Left kidney (tissue), 2 donors: Measurements from ENCODE around the gene MZT2B. TPM values are rescaled to one million over a fixed set of nuclear protein-coding genes. Genes with fewer than 3 reads are reported as not detected.
A peak's percentile ranks its signal among the peaks of the same experiment; 100 is the strongest.
"Not testable (repeated sequence)": the region's sequence is repeated elsewhere in the genome, so short reads cannot be mapped to it uniquely, and the experiment has no call there.

Experiments
- DNase-seq: peaks from one replicate; pipeline ENCODE4 v3.0.0-alpha.2; 2013
- polyA plus RNA-seq: library from polyadenylated mRNA; unstranded; fragments of 120-200 nt; gene quantifications from one replicate; pipeline ENCODE4 v1.2.1, GENCODE V29; 2013; ENCODE audit not compliant: insufficient read length

MZT2B gene
- polyA plus RNA-seq, 1 donor = 62.2 TPM

GRCh38 chr2:130166611-130167010, 15.5 kb upstream of the MZT2B start:
- DNase-seq = not testable (repeated sequence)

- DNase-seq = not testable (repeated sequence)
Observed at GRCh38 chr2:130169163-130169562, 12.9 kb upstream of the MZT2B start.

- DNase-seq = no peak
Observed at GRCh38 chr2:130169896-130170295, 12.2 kb upstream of the MZT2B start.

GRCh38 chr2:130174866-130175265, 7.2 kb upstream of the MZT2B start:
- not testable (repeated sequence) for DNase-seq

GRCh38 chr2:130180404-130181324, 1.4 kb upstream of the MZT2B start:
- not testable (repeated sequence) for DNase-seq

- DNase-seq = peak; percentile 97
Observed at GRCh38 chr2:130181325-130181879, 660 bp upstream of the MZT2B start, which contains the start of gene SMPD4. Gene SMPD4 (minus strand): TSS chr2:130181602. CDS start chr2:130176592, 5,010 bp downstream.

GRCh38 chr2:130182826-130183511, 907 bp downstream of the MZT2B start:
- not testable (repeated sequence) for DNase-seq

- no peak for DNase-seq
Observed at GRCh38 chr2:130183512-130184373, 1.7 kb downstream of the MZT2B start.

GRCh38 chr2:130185436-130185835, 3.4 kb downstream of the MZT2B start:
- DNase-seq = no peak

GRCh38 chr2:130185896-130186295, 3.8 kb downstream of the MZT2B start:
- no peak for DNase-seq

GRCh38 chr2:130186391-130186790, 4.3 kb downstream of the MZT2B start:
- no peak for DNase-seq

- DNase-seq = no peak
Observed at GRCh38 chr2:130187268-130187667, 5.2 kb downstream of the MZT2B start.

GRCh38 chr2:130187859-130188792, 6.1 kb downstream of the MZT2B start:
- not testable (repeated sequence) for DNase-seq

- DNase-seq = not testable (repeated sequence)
Observed at GRCh38 chr2:130188958-130189357, 6.9 kb downstream of the MZT2B start.

- no peak for DNase-seq
Observed at GRCh38 chr2:130190237-130190636, 8.2 kb downstream of the MZT2B start.

- not testable (repeated sequence) for DNase-seq
Observed at GRCh38 chr2:130191319-130191718, 9.3 kb downstream of the MZT2B start.

- not testable (repeated sequence) for DNase-seq
Observed at GRCh38 chr2:130192451-130192850, 10.4 kb downstream of the MZT2B start.

GRCh38 chr2:130193824-130194223, 11.8 kb downstream of the MZT2B start:
- DNase-seq = not testable (repeated sequence)

- DNase-seq = not testable (repeated sequence)
Observed at GRCh38 chr2:130195089-130195635, 13.1 kb downstream of the MZT2B start.

GRCh38 chr2:130196052-130196451, 14.0 kb downstream of the MZT2B start:
- DNase-seq = not testable (repeated sequence)
